KMS-11 (cell line): Measurements from ENCODE around the gene FAM222B.
A peak's percentile ranks its signal among the peaks of the same experiment; 100 is the strongest.
"Not testable (repeated sequence)": the region's sequence is repeated elsewhere in the genome, so short reads cannot be mapped to it uniquely, and the experiment has no call there.

Experiments
- H2AFZ ChIP-seq: fragments of 200-600 bp; sonication (generic); 2 replicates; pipeline ENCODE4 v1.6.1; 2016; ENCODE audit warnings: antibody characterized with exemption, mixed run types, low read depth
- H3K27ac ChIP-seq: fragments of 200-600 bp; sonication (generic); 2 replicates; pipeline ENCODE4 v1.6.1; 2016; ENCODE audit warnings: mild to moderate bottlenecking, mixed run types
- H3K27me3 ChIP-seq: fragments of 200-600 bp; sonication (generic); 2 replicates; pipeline ENCODE4 v1.6.1; 2017; ENCODE audit warnings: mild to moderate bottlenecking, low read depth, mixed run types, moderate library complexity; ENCODE audit not compliant: insufficient read depth
- H3K36me3 ChIP-seq: fragments of 200-600 bp; sonication (generic); 2 replicates; pipeline ENCODE4 v1.6.1; 2017; ENCODE audit warnings: mild to moderate bottlenecking, mixed run types; ENCODE audit not compliant: insufficient read depth
- H3K4me1 ChIP-seq: fragments of 200-600 bp; sonication (generic); 2 replicates; pipeline ENCODE4 v1.6.1; 2016; ENCODE audit warnings: mild to moderate bottlenecking, low read depth, mixed run types; ENCODE audit not compliant: poor library complexity, severe bottlenecking
- H3K4me2 ChIP-seq: fragments of 200-600 bp; sonication (generic); 2 replicates; pipeline ENCODE4 v1.7.0; 2016; ENCODE audit warnings: mild to moderate bottlenecking, mixed run types
- H3K4me3 ChIP-seq: fragments of 200-600 bp; sonication (generic); IDR thresholded peaks from 2 replicates; pipeline ENCODE4 v1.6.1; 2017; ENCODE audit warnings: low read depth, low read length, mixed read lengths; ENCODE audit not compliant: insufficient read depth
- H3K79me2 ChIP-seq: fragments of 200-600 bp; sonication (generic); 2 replicates; pipeline ENCODE4 v1.6.1; 2016; ENCODE audit warnings: low read depth, mixed run types; ENCODE audit not compliant: insufficient read depth
- H3K9ac ChIP-seq: fragments of 200-600 bp; sonication (generic); 2 replicates; pipeline ENCODE4 v1.6.1; 2016; ENCODE audit warnings: mild to moderate bottlenecking, mixed run types
- H4K20me1 ChIP-seq: fragments of 200-600 bp; sonication (generic); 2 replicates; pipeline ENCODE4 v1.6.1; 2016; ENCODE audit warnings: mild to moderate bottlenecking, mixed run types; ENCODE audit not compliant: insufficient read depth
- CTCF ChIP-seq: fragments of 200-600 bp; sonication (generic); conservative IDR thresholded peaks from 2 replicates; pipeline ENCODE4 v1.6.1; 2017; ENCODE audit warnings: low read depth, mild to moderate bottlenecking, antibody characterized with exemption, low read length, moderate library complexity, mixed read lengths

The FAM222B gene

GRCh38 chr17:28724500-28725165 lies 118.0 kb downstream of the FAM222B start:
- Histone ChIP-seq H4K20me1 (0 out of 2 replicates have a peak, but pooled peaks cover 5% of the 10 kb centered on the region), H3K9ac (peak overlapping the region; percentile 80; the same call in 1 of the 2 replicates), H3K4me3 (no peak overlapping the region), H3K27me3 (no peaks in the 10 kb centered on the region), H3K36me3 (peaks cover 25% of the 10 kb centered on the region; the same call in 1 of the 2 replicates), H3K79me2 (peaks cover 41% of the 10 kb centered on the region), H3K4me2 (peak overlapping the region; percentile 73), H3K4me1 (peaks cover 60% of the 10 kb centered on the region), H2AFZ (no peak overlapping the region), H3K27ac (peak overlapping the region; percentile 74; the same call in 1 of the 2 replicates)
- no peak for TF ChIP-seq CTCF

- H3K4me2 ChIP-seq, H3K9ac ChIP-seq, H2AFZ ChIP-seq, H4K20me1 ChIP-seq, H3K4me3 ChIP-seq, H3K27me3 ChIP-seq: not testable (repeated sequence)
- Histone ChIP-seq H3K36me3 (peaks cover 25% of the 10 kb centered on the region; the same call in 1 of the 2 replicates), H3K4me1 (peaks cover 56% of the 10 kb centered on the region), H3K27ac (peak overlapping the region; percentile 74; the same call in 1 of the 2 replicates), H3K79me2 (peaks cover 41% of the 10 kb centered on the region)
Measured at GRCh38 chr17:28723836-28724499, 118.6 kb downstream of the FAM222B start.

GRCh38 chr17:28723159-28723835 lies 119.3 kb downstream of the FAM222B start:
- Histone ChIP-seq H3K4me2 (peak overlapping the region; percentile 72; the same call in 1 of the 2 replicates), H3K4me1 (peaks cover 60% of the 10 kb centered on the region), H3K36me3 (peaks cover 25% of the 10 kb centered on the region; the same call in 1 of the 2 replicates), H3K79me2 (peaks cover 41% of the 10 kb centered on the region), H3K27ac (peak overlapping the region; percentile 74; the same call in 1 of the 2 replicates), H3K9ac (no peak overlapping the region; the same call in 1 of the 2 replicates), H3K27me3 (no peaks in the 10 kb centered on the region), H4K20me1 (0 out of 2 replicates have a peak, but pooled peaks cover 5% of the 10 kb centered on the region), H2AFZ (no peak overlapping the region), H3K4me3 (no peak overlapping the region)
- no peak for TF ChIP-seq CTCF

GRCh38 chr17:28722417-28723158 lies 120.0 kb downstream of the FAM222B start:
- H3K4me1 ChIP-seq = peaks cover 55% of the 10 kb centered on the region
- H4K20me1 ChIP-seq = 0 out of 2 replicates have a peak, but pooled peaks cover 5% of the 10 kb centered on the region

More at GRCh38 chr17:28722417-28723158, 120.0 kb downstream of the FAM222B start:
- no peak for TF ChIP-seq CTCF
- Histone ChIP-seq H3K27me3 (no peaks in the 10 kb centered on the region), H2AFZ (no peak overlapping the region), H3K4me2 (peak overlapping the region; percentile 72; the same call in 1 of the 2 replicates), H3K9ac (no peak overlapping the region; the same call in 1 of the 2 replicates), H3K36me3 (peaks cover 25% of the 10 kb centered on the region; the same call in 1 of the 2 replicates), H3K79me2 (peaks cover 41% of the 10 kb centered on the region), H3K4me3 (no peak overlapping the region), H3K27ac (peak overlapping the region; percentile 31; the same call in 1 of the 2 replicates)
